HFF-Myc (cell line): ENCODE measurements around the gene OPCML.

Experiments
- DNase-seq: peaks from one replicate; pipeline ENCODE4 v3.0.0-alpha.2; 2011; ENCODE audit warnings: low read depth; ENCODE audit errors: extremely low read depth
- H3K4me3 ChIP-seq: replicated peaks from 2 replicates; pipeline ENCODE4 v1.5.1; 2011; ENCODE audit warnings: low read depth, mild to moderate bottlenecking, control low read depth, low read length
- CTCF ChIP-seq: IDR thresholded peaks from 2 replicates; pipeline ENCODE4 v1.5.1; 2012; ENCODE audit warnings: mild to moderate bottlenecking, low read depth, low read length, control low read depth; ENCODE audit errors: missing control alignments

Gene OPCML

GRCh38 chr11:133491680-133492383 is 40.5 kb downstream of the OPCML start:
- H3K4me3 ChIP-seq: no peak overlapping the region
- TF ChIP-seq CTCF: no peak
- DNase-seq: no peak

GRCh38 chr11:133480722-133481121 is 51.6 kb downstream of the OPCML start:
- no peak for DNase-seq
- H3K4me3 ChIP-seq: no peak overlapping the region
- TF ChIP-seq CTCF: no peak

GRCh38 chr11:133479209-133479608 is 53.1 kb downstream of the OPCML start:
- DNase-seq: no peak
- H3K4me3 ChIP-seq: no peak overlapping the region
- no peak for TF ChIP-seq CTCF

- H3K4me3 ChIP-seq: no peak overlapping the region
- TF ChIP-seq CTCF: no peak
- no peak for DNase-seq
Observed at GRCh38 chr11:133477251-133477625, 55.1 kb downstream of the OPCML start.

- TF ChIP-seq CTCF: no peak
- DNase-seq: no peak
- H3K4me3 ChIP-seq: no peak overlapping the region
Observed at GRCh38 chr11:133476570-133477250, 55.6 kb downstream of the OPCML start.

DNA sequence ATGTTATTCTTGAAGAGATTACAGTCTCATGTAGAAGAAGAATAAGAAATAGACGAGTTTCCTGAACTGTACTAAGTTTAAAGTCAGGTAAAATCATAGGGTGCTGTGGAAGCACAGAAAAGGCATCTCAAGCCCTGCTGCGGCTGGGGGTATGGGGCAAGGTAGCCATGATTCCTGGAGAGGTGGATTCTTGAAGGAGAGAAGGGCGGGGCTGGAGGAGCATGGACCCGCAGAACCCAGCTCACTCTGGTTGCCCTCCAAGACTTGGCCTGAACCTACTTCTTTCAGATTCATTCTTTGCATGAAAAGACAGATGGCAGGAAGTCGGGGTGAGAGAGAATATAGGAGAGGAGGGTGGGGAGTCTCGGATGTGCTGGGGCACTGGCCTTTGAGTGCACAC is 57.8 kb downstream of the OPCML start:
- no peak overlapping the region for H3K4me3 ChIP-seq
- no peak for DNase-seq
- no peak for TF ChIP-seq CTCF
